ENCODE data around the gene ZNF699.

DNA sequence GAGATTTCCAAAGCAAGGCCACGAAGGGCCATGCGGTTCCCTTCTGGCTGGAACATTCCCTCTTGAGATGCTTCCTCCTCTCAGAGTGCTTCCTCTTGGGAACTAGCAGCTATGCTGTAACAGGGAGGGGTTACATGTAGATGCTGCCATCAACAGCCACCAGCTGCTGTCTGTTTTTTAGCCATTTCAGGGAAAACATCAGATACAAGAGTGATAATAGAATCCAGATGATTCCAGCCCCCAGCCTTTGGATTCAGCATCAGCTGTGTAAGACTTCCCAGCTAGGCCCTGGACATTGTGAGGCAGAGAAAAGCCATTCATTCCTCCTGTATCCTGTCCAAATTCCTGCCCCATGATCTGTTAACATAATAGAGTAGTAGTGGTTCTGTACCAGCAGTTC lies 45.0 kb upstream of the ZNF699 start:
- no peak for TF ChIP-seq POLR2A (IDR thresholded peaks at IDR 0.05)
- TF ChIP-seq POLR2AphosphoS5 (IDR thresholded peaks at IDR 0.05) = no peak
